Naive thymus-derived CD4-positive, alpha-beta T cell (primary cell): ENCODE results near the gene QRSL1. TPM values are rescaled to one million over a fixed set of nuclear protein-coding genes. Genes with fewer than 3 reads are reported as not detected.

Experiments
- ATAC-seq: fragments of 150-1000 bp; cut with Tn5 transposase; 2 replicates; pipeline ENCODE4 v1.10.0; 2021; ENCODE audit warnings: mild to moderate bottlenecking, moderate library complexity
- CTCF ChIA-PET: fragments of 350-600 bp; sonication (Branson Sonifier 250); formaldehyde crosslinking; loops from one replicate; lab custom pipeline; 2021; ENCODE audit warnings: antibody characterized with exemption; lab: Charles Lee
- POLR2A ChIA-PET: fragments of 350-600 bp; sonication (Branson Sonifier 250); formaldehyde crosslinking; loops from one replicate; lab custom pipeline; 2021; ENCODE audit warnings: antibody characterized with exemption, inconsistent platforms; lab: Charles Lee
- DNase-seq, 9 donors: peaks; one replicate each; pipeline versions ENCODE4 v3.0.0 to v3.0.0-alpha.2; 2020 to 2022; ENCODE audit warnings: mixed read lengths in 1 of 9
- H3K27ac ChIP-seq: one replicate; pipeline ENCODE4 v1.7.0; 2013; ENCODE audit warnings: mild to moderate bottlenecking, low read depth, low read length, moderate library complexity
- H3K27me3 ChIP-seq, 2 donors: one replicate each; pipeline ENCODE4 v1.7.0; 2013; ENCODE audit warnings: low read length in 2 of 2, mild to moderate bottlenecking in 2 of 2, moderate library complexity in 2 of 2; ENCODE audit not compliant: control insufficient read depth in 2 of 2, insufficient read depth in 2 of 2
- H3K36me3 ChIP-seq, 3 experiments: 1 replicate in 2 of 3; 2 replicates in 1 of 3; pipeline ENCODE4 v1.7.0; 2013; ENCODE audit warnings: low read length in 3 of 3, mild to moderate bottlenecking in 3 of 3, moderate library complexity in 1 of 3; ENCODE audit not compliant: insufficient read depth in 3 of 3, control insufficient read depth in 2 of 3
- H3K4me1 ChIP-seq, 2 donors: one replicate each; pipeline ENCODE4 v1.7.0; 2013; ENCODE audit warnings: low read length in 2 of 2, mild to moderate bottlenecking in 2 of 2, moderate library complexity in 1 of 2; ENCODE audit not compliant: control insufficient read depth in 2 of 2, insufficient read depth in 2 of 2
- H3K4me3 ChIP-seq: 2 replicates; pipeline ENCODE4 v1.7.0; 2013; ENCODE audit warnings: mild to moderate bottlenecking, low read length
- H3K9me3 ChIP-seq, 3 experiments: 1 replicate in 2 of 3; 2 replicates in 1 of 3; pipeline ENCODE4 v1.7.0; 2013; ENCODE audit warnings: low read length in 3 of 3; ENCODE audit not compliant: control insufficient read depth in 2 of 3
- H3K27ac Mint-ChIP-seq, 9 donors: one replicate each; pipeline ENCODE4 v1.8.0; 2020 to 2022; ENCODE audit warnings: mixed read lengths in 9 of 9, mild to moderate bottlenecking in 8 of 9, moderate library complexity in 5 of 9, inconsistent platforms in 2 of 9
- H3K27me3 Mint-ChIP-seq, 5 donors: one replicate each; pipeline ENCODE4 v1.8.0; 2021 to 2022; ENCODE audit warnings: mixed read lengths in 5 of 5, mild to moderate bottlenecking in 1 of 5
- H3K36me3 Mint-ChIP-seq, 5 donors: one replicate each; pipeline ENCODE4 v1.8.0; 2020 to 2022; ENCODE audit warnings: mixed read lengths in 5 of 5, mild to moderate bottlenecking in 3 of 5, inconsistent platforms in 1 of 5
- H3K4me1 Mint-ChIP-seq, 7 donors: one replicate each; pipeline ENCODE4 v1.8.0; 2020 to 2022; ENCODE audit warnings: mixed read lengths in 7 of 7, mild to moderate bottlenecking in 3 of 7, inconsistent platforms in 1 of 7
- H3K4me3 Mint-ChIP-seq, 10 donors: one replicate each; pipeline ENCODE4 v1.8.0; 2020 to 2022; ENCODE audit warnings: mild to moderate bottlenecking in 10 of 10, mixed read lengths in 10 of 10, moderate library complexity in 6 of 10, inconsistent platforms in 2 of 10
- H3K9me3 Mint-ChIP-seq, 11 donors: one replicate each; pipeline ENCODE4 v1.8.0; 2020 to 2022; ENCODE audit warnings: mixed read lengths in 11 of 11, mild to moderate bottlenecking in 4 of 11, inconsistent platforms in 1 of 11, moderate library complexity in 1 of 11
- intact Hi-C, 2 donors: fragments of 100-400 bp; cut with micrococcal nuclease; formaldehyde crosslinking; loops; one replicate each; pipeline ENCODE4 v1.15.1; 2023
- polyA plus RNA-seq, 2 donors: library from polyadenylated mRNA; unstranded; fragments of 300-500 nt; fragmentation: Illumina TruSeq; gene quantifications; one replicate each; pipeline ENCODE4 v1.2.3, GENCODE V29; 2021
- total RNA-seq, 6 experiments: library from RNA in 5 of 6; stranded (reverse) in 5 of 6; gene quantifications; 1 replicate in 5 of 6; 2 replicates in 1 of 6; pipeline ENCODE4 v1.2.3 and lab custom pipeline; 2021 to 2026

Gene QRSL1
- total and polyA plus RNA-seq, 7 experiments from 2014 or later: 8.0 to 14.8 (median 12.8) TPM

DNA sequence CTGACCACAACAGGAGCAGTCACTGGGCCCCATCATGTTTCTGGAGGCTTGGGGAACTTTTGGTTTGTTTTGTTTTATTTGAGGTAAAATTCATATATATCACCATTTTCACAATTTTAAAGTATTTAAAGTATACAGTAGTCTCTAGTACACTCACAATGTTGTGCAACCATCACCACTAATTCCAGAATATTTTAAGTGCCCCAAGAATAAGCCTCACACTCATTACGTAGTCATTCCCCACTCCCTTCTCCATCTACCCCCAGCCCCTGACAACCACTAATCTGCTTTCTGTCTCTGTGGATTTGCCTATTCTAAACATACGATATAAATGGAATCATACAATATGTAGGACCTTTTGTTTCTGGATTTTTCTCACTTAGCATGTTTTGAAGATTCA is 29.0 kb upstream of the QRSL1 start:
- ATAC-seq: no peak
- intact Hi-C loops: no loop called here
- peaks cover 0 to 4% (median 0%) of the 10 kb centered on the region in 11 donors for H3K9me3 Mint-ChIP-seq
- no peak overlapping the region for H3K4me3 Mint-ChIP-seq
- CTCF ChIA-PET: no interaction called here
- Histone ChIP-seq H3K4me1 (no peaks in the 10 kb centered on the region), H3K36me3 (peaks cover 0 to 4% (median 3%) of the 10 kb centered on the region in 3 experiments), H3K9me3 (no peaks in the 10 kb centered on the region), H3K27ac (no peak overlapping the region), H3K27me3 (no peaks in the 10 kb centered on the region), H3K4me3 (no peak overlapping the region)
- no peaks in the 10 kb centered on the region for H3K4me1 Mint-ChIP-seq
- no peaks in the 10 kb centered on the region for H3K27me3 Mint-ChIP-seq
- H3K36me3 Mint-ChIP-seq: peaks cover 0 to 58% (median 45%) of the 10 kb centered on the region in 5 donors
- POLR2A ChIA-PET: interaction anchor here (0.7 kb wide), 1 partner anchor 629 kb away, joined by 6 read pairs; no protein-coding TSS in a partner anchor
- H3K27ac Mint-ChIP-seq: no peak overlapping the region
- DNase-seq: no peak

DNA sequence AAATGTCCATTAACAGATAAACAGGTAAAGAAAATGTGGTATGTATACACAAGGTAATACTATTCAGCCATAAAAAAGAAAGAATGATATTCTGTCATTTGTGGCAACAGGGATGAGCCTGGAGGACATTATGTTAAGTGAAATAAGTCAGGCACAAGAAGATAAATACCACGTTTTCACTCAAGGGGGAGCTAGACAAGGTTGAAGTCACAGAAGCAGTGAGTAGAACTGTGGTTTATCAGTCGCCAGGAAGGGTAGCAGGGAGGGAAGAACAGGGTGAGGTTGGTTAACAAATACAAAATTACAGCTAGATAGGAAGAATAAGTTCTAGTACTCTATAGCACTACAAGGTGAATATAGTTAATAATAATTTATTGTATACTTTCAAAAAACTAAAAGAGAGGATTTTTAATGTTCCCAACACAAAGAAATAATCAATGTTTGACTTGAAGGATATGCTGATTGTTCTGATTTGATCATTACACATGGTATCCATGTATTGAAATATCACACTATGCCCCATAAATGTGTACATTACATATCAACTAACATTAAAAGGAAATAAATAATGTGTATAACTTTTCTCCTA is 21.2 kb upstream of the QRSL1 start:
- H3K4me1 ChIP-seq: no peaks in the 10 kb centered on the region
- no peaks in the 10 kb centered on the region for H3K27me3 ChIP-seq
- DNase-seq: peak in 6 of 9 donors; percentile 15 to 48 (median 42)
- no peaks in the 10 kb centered on the region for H3K36me3 ChIP-seq
- H3K9me3 ChIP-seq: no peaks in the 10 kb centered on the region
- no peak overlapping the region for H3K27ac Mint-ChIP-seq
- H3K4me1 Mint-ChIP-seq: peaks cover 0 to 12% (median 4%) of the 10 kb centered on the region in 7 donors
- no peak overlapping the region for H3K27ac ChIP-seq
- no peak overlapping the region for H3K4me3 Mint-ChIP-seq
- ATAC-seq: peak; percentile 83
- POLR2A ChIA-PET: no interaction called here
- no peak overlapping the region for H3K4me3 ChIP-seq
- H3K36me3 Mint-ChIP-seq: peaks cover 0 to 53% (median 10%) of the 10 kb centered on the region in 5 donors
- CTCF ChIA-PET: interaction anchor here (0.5 to 0.6 kb wide), 2 partner anchors 43 to 370 kb away, joined by 3 to 4 read pairs; no protein-coding TSS in a partner anchor
- intact Hi-C loops: loop anchor here (1.0 to 5.0 kb wide), 3 partner anchors 21 to 389 kb away; partner anchors contain the start of genes QRSL1 (in 1 of the 2) and RTN4IP1 (in 1 of the 2)
- H3K27me3 Mint-ChIP-seq: no peaks in the 10 kb centered on the region
- no peaks in the 10 kb centered on the region for H3K9me3 Mint-ChIP-seq

DNA sequence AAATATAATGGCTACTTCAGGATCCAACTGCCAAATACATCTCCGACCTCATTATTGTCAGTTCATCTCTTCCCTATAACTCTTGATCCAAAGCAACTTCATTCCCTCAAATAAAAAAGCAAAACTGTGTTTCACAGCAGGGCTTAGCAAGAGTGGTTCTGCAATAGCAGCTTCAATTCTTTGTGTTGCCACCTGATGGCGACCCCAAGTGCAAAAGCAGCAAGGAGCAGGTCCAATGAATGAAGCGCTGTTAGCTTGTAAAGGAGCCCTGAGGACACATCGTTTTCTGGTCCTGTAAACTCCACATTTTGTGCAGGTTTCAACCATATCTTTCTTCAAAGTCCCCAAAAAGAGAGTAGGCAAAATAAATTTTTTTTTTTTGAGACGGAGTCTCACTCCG is 19.7 kb upstream of the QRSL1 start:
- no peaks in the 10 kb centered on the region for H3K4me1 ChIP-seq
- H3K27me3 ChIP-seq: no peaks in the 10 kb centered on the region
- Mint-ChIP-seq H3K27me3 (no peaks in the 10 kb centered on the region), H3K4me1 (peaks cover 0 to 26% (median 4%) of the 10 kb centered on the region in 7 donors), H3K36me3 (peaks cover 5 to 52% (median 7%) of the 10 kb centered on the region in 5 donors), H3K9me3 (no peaks in the 10 kb centered on the region), H3K27ac (no peak overlapping the region), H3K4me3 (no peak overlapping the region)
- no peaks in the 10 kb centered on the region for H3K9me3 ChIP-seq
- DNase-seq (no peak), ATAC-seq (no peak)
- CTCF ChIA-PET: no interaction called here
- H3K36me3 ChIP-seq: no peaks in the 10 kb centered on the region
- H3K27ac ChIP-seq: no peak overlapping the region
- POLR2A ChIA-PET: no interaction called here
- intact Hi-C loops: loop anchor here in 1 of 2 donors (1.0 to 5.0 kb wide), 2 partner anchors 370 to 388 kb away; no protein-coding TSS in a partner anchor
- H3K4me3 ChIP-seq: no peak overlapping the region

DNA sequence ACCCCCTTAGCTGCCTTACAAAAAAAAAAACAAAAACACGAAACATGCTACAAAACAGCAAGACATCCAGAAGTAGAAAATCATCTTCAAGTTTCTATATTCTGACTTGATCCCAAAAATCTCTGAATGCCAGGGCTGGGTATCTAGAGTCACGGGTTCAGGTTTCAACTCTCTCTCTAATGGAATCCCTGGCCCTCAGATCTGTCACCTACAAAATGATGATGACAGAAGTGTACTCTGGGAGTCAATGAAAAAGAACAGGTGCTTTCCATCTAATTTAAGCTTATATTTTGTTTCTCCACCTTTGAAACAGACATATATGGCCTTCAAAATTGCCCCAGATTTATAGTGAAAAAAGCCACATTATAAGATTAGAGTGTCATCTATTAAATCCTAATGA is 18.3 kb upstream of the QRSL1 start:
- ATAC-seq: no peak
- peaks cover 0 to 4% (median 0%) of the 10 kb centered on the region in 3 experiments for H3K36me3 ChIP-seq
- H3K9me3 Mint-ChIP-seq: no peaks in the 10 kb centered on the region
- H3K4me3 ChIP-seq: no peak overlapping the region
- intact Hi-C loops: no loop called here
- H3K4me1 ChIP-seq: no peaks in the 10 kb centered on the region
- no peaks in the 10 kb centered on the region for H3K27me3 ChIP-seq
- H3K4me1 Mint-ChIP-seq: peaks cover 0 to 29% (median 4%) of the 10 kb centered on the region in 7 donors
- peaks cover 5 to 50% (median 9%) of the 10 kb centered on the region in 5 donors for H3K36me3 Mint-ChIP-seq
- CTCF ChIA-PET: no interaction called here
- no peak overlapping the region for H3K27ac ChIP-seq
- H3K27me3 Mint-ChIP-seq: no peaks in the 10 kb centered on the region
- H3K4me3 Mint-ChIP-seq: no peak overlapping the region
- no peaks in the 10 kb centered on the region for H3K9me3 ChIP-seq
- POLR2A ChIA-PET: no interaction called here
- H3K27ac Mint-ChIP-seq: no peak overlapping the region
- DNase-seq: no peak

DNA sequence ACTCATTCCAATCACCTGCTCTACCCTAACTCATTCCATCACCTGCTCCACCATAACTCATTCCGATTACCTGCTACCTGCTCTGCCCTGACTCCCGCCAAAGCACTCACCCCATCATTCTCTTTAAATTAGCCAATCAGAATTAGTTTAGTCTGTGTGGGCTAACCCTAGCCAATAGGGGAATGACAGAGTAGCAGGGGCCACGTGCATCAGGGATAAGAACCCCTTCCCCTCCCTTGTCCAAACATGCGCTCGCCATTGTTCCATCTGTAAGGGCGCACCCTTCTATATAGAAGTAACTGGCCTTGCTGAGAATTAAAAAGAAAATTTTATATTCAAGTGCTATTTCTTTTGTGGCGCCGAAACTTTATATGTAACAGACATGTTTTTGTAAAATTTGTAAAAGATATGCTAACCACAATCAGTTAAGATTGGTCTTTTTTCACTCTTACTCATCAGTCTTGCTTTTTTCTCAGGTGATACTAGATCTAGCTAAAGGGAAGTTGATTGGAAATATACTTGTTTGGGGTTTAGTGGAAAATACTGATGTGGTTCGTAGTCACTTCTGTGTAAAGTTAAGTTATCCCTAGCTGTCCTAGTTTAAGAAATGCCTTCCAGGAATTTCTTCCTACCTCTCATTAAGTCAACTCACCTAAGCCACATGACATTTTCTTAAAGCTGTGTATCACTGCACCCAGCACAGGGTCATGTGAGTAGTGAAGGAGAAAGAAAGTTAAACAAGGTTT is 16.5 kb upstream of the QRSL1 start:
- H3K4me1 ChIP-seq: no peaks in the 10 kb centered on the region
- ChIA-PET POLR2A (no interaction called here), CTCF (interaction anchor here (0.6 kb wide), 1 partner anchor 173 kb away, joined by 6 read pairs; no protein-coding TSS in a partner anchor)
- no peaks in the 10 kb centered on the region for H3K27me3 Mint-ChIP-seq
- peaks cover 0 to 13% (median 0%) of the 10 kb centered on the region in 3 experiments for H3K36me3 ChIP-seq
- intact Hi-C loops: no loop called here
- H3K9me3 ChIP-seq: no peaks in the 10 kb centered on the region
- no peak overlapping the region for H3K27ac ChIP-seq
- no peak overlapping the region for H3K4me3 ChIP-seq
- H3K4me3 Mint-ChIP-seq: peak overlapping the region in 1 of 10 donors; percentile 10
- peak overlapping the region in 3 of 9 donors; percentile 12 to 47 (median 22) for H3K27ac Mint-ChIP-seq
- DNase-seq (no peak), ATAC-seq (no peak)
- H3K9me3 Mint-ChIP-seq: no peaks in the 10 kb centered on the region
- peaks cover 0 to 32% (median 4%) of the 10 kb centered on the region in 7 donors for H3K4me1 Mint-ChIP-seq
- H3K27me3 ChIP-seq: no peaks in the 10 kb centered on the region
- H3K36me3 Mint-ChIP-seq: peaks cover 5 to 46% (median 13%) of the 10 kb centered on the region in 5 donors

DNA sequence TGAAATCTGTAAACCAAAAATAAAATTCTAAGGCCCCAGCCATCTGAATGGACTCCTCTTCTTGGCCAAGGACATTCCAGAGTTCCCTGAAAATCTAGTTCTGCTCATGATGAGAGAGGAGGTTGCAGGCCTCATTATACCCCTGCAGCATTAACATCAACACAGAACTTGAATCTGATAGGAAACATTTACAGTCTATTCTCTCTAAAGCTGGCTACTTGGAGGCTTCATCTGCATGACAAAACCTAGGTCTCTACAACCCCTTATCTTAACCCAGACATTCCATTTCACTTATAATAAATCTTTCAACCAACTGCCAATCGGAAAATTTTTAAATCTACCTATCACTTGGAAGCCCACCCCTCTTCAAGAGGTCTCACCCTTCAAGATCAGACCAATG is 15.8 kb upstream of the QRSL1 start:
- intact Hi-C loops: no loop called here
- Histone ChIP-seq H3K27me3 (no peaks in the 10 kb centered on the region), H3K9me3 (no peaks in the 10 kb centered on the region), H3K4me1 (no peaks in the 10 kb centered on the region), H3K27ac (no peak overlapping the region), H3K4me3 (no peak overlapping the region), H3K36me3 (peaks cover 0 to 13% (median 0%) of the 10 kb centered on the region in 3 experiments)
- Mint-ChIP-seq H3K4me1 (peaks cover 0 to 32% (median 0%) of the 10 kb centered on the region in 7 donors), H3K36me3 (peaks cover 9 to 50% (median 17%) of the 10 kb centered on the region in 5 donors), H3K27ac (no peak overlapping the region), H3K4me3 (no peak overlapping the region), H3K27me3 (no peaks in the 10 kb centered on the region), H3K9me3 (no peaks in the 10 kb centered on the region)
- no peak for DNase-seq
- no peak for ATAC-seq
- CTCF ChIA-PET: interaction anchor here (0.6 to 0.7 kb wide), 2 partner anchors 142 to 174 kb away, joined by 3 to 6 read pairs; no protein-coding TSS in a partner anchor
- POLR2A ChIA-PET: no interaction called here
